A549 treated with Hydrocortisone at 1 μM for 4 hours (cell line): ENCODE data around the gene ACIN1. TPM values are rescaled to one million over a fixed set of nuclear protein-coding genes. Genes with fewer than 3 reads are reported as not detected.

Experiments
- total RNA-seq: library from RNA; stranded (reverse); fragments of 200-300 nt; extraction: Qiagen RNA extraction; gene quantifications from 5 replicates; pipeline ENCODE4 v1.2.3, GENCODE V29; 2022

Gene ACIN1
- 86.3 to 111 TPM (median 88.9 TPM) in 5 replicates for total RNA-seq

GRCh38 chr14:23094666-23095195 is at the start of gene ACIN1:
Gene ACIN1 (minus strand): TSS chr14:23095136. CDS start chr14:23095112, 24 bp downstream.

GRCh38 chr14:23118506-23119362 is 23.8 kb upstream of the ACIN1 start, which contains the start of gene CEBPE:
Gene CEBPE (minus strand): TSS chr14:23119255. CDS start chr14:23119091, 164 bp downstream.

GRCh38 chr14:23104591-23105347 is 9.8 kb upstream of the ACIN1 start, which contains the start of gene CIROP:
Gene CIROP (minus strand): TSS chr14:23104989. CDS start chr14:23104920, 69 bp downstream.

GRCh38 chr14:23095196-23096108 is 516 bp upstream of the ACIN1 start, which contains the start of gene C14orf119:
Gene C14orf119 (plus strand): TSS chr14:23095505. CDS start chr14:23097659, 2,154 bp downstream.

GRCh38 chr14:23056956-23057756 is 37.8 kb downstream of the ACIN1 start, which contains the start of gene CDH24:
Gene CDH24 (minus strand): TSS chr14:23057520. CDS start chr14:23055733, 1,787 bp downstream.

GRCh38 chr14:23042162-23042965 is 52.6 kb downstream of the ACIN1 start, which contains the start of gene PSMB11:
Gene PSMB11 (plus strand): TSS chr14:23042212. CDS start chr14:23042226, 14 bp downstream.

GRCh38 chr14:23034498-23035302 is 60.2 kb downstream of the ACIN1 start, which contains the start of gene PSMB5:
Gene PSMB5 (minus strand): TSS chr14:23034900. CDS start chr14:23034881, 19 bp downstream.

GRCh38 chr14:23009939-23010726 is 84.8 kb downstream of the ACIN1 start, which contains the start of gene C14orf93:
Gene C14orf93 (minus strand): TSS chr14:23010143. CDS start chr14:22999023, 11,120 bp downstream.

Other genes starting within 250 kb of the ACIN1 start
- 70.9 to 81.1 TPM (median 78.0 TPM) in 5 replicates for gene LRP10, start 223.4 kb downstream of the ACIN1 start, total RNA-seq
- 0.30 to 0.46 TPM (median 0.36 TPM) in 5 replicates for gene REM2, start 211.9 kb downstream of the ACIN1 start, total RNA-seq
- 55.9 to 63.4 TPM (median 58.8 TPM) in 5 replicates for gene RBM23, start 176.0 kb downstream of the ACIN1 start, total RNA-seq
- gene PRMT5, start 165.8 kb downstream of the ACIN1 start, total RNA-seq = 91.3 to 119 TPM (median 103 TPM) in 5 replicates
- 35.5 to 36.9 TPM (median 35.9 TPM) in 5 replicates for gene HAUS4, start 138.0 kb downstream of the ACIN1 start, total RNA-seq
- gene AJUBA, start 112.6 kb downstream of the ACIN1 start, total RNA-seq = 31.9 to 40.6 TPM (median 34.4 TPM) in 5 replicates
- 2.4 to 3.7 TPM (median 3.0 TPM) in 5 replicates for gene C14orf93, start 85.0 kb downstream of the ACIN1 start, total RNA-seq
- 290 to 318 TPM (median 311 TPM) in 5 replicates for gene PSMB5, start 60.2 kb downstream of the ACIN1 start, total RNA-seq
- not detected in 5 replicates for gene PSMB11, start 52.9 kb downstream of the ACIN1 start, total RNA-seq
- gene CDH24, start 37.6 kb downstream of the ACIN1 start, total RNA-seq = 3.2 to 4.5 TPM (median 4.3 TPM) in 5 replicates
- gene C14orf119, start 369 bp upstream of the ACIN1 start, total RNA-seq = 71.4 to 102 TPM (median 99.5 TPM) in 5 replicates
- gene CIROP, start 9.9 kb upstream of the ACIN1 start, total RNA-seq = not detected in 5 replicates
- 0.07 to 0.08 TPM in 2 of 5 replicates, not detected in the others for gene CEBPE, start 24.1 kb upstream of the ACIN1 start, total RNA-seq
- 1.7 to 3.5 TPM (median 1.8 TPM) in 5 replicates for gene SLC7A8, start 88.5 kb upstream of the ACIN1 start, total RNA-seq
- gene RNF212B, start 142.8 kb upstream of the ACIN1 start, total RNA-seq = not detected in 5 replicates
- gene HOMEZ, start 191.0 kb upstream of the ACIN1 start, total RNA-seq = 6.5 to 8.9 TPM (median 8.5 TPM) in 5 replicates
- gene PPP1R3E, start 207.7 kb upstream of the ACIN1 start, total RNA-seq = 3.3 to 3.9 TPM (median 3.4 TPM) in 5 replicates
- gene BCL2L2, start 211.7 kb upstream of the ACIN1 start, total RNA-seq = 15.8 to 21.2 TPM (median 18.0 TPM) in 5 replicates
- 139 to 150 TPM (median 142 TPM) in 5 replicates for gene PABPN1, start 226.3 kb upstream of the ACIN1 start, total RNA-seq